Adrenal gland (tissue), 5 donors: ENCODE data around the gene ZNF780A.

Experiments used
- POLR2A ChIP-seq, 2 donors: fragments of 450-650 bp; IDR thresholded peaks; one replicate each; pipeline ENCODE4 v1.6.1; 2017; ENCODE audit warnings: antibody characterized with exemption in 2 of 2, mild to moderate bottlenecking in 2 of 2, moderate library complexity in 1 of 2
- TF ChIP-seq, protein P1 (sequence below), 6 experiments: fragments of 450-650 bp in 4 of 6; fragments of 200-600 bp in 2 of 6; sonication (generic) in 1 of 6; IDR thresholded peaks; 1 replicate in 5 of 6; 2 replicates in 1 of 6; pipeline versions ENCODE4 v1.5.1 to v1.8.0; 2016 to 2021; ENCODE audit warnings: antibody characterized with exemption in 6 of 6, mild to moderate bottlenecking in 2 of 6, moderate library complexity in 1 of 6
- donor health status: DM: no; HTN: no; CAD: no.

DNA sequence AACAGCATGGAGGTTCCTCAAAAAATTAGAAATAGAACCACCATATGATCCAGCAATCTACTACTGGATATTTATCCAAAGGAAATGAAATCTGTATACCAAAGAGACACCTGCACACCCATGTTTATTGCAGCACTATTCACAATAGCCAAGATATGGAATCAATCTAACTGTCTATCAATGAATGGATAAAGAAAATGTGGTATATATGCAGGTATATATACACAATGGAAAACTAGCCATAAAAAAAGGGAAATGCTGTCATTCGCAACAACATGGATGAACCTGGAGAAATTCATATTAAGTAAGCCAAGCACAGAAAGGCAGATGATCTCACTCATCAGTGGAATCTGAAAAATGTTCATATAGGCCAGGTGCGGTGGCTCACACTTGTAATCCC lies 37.3 kb downstream of the ZNF780A start:
- TF ChIP-seq, protein P1, sequence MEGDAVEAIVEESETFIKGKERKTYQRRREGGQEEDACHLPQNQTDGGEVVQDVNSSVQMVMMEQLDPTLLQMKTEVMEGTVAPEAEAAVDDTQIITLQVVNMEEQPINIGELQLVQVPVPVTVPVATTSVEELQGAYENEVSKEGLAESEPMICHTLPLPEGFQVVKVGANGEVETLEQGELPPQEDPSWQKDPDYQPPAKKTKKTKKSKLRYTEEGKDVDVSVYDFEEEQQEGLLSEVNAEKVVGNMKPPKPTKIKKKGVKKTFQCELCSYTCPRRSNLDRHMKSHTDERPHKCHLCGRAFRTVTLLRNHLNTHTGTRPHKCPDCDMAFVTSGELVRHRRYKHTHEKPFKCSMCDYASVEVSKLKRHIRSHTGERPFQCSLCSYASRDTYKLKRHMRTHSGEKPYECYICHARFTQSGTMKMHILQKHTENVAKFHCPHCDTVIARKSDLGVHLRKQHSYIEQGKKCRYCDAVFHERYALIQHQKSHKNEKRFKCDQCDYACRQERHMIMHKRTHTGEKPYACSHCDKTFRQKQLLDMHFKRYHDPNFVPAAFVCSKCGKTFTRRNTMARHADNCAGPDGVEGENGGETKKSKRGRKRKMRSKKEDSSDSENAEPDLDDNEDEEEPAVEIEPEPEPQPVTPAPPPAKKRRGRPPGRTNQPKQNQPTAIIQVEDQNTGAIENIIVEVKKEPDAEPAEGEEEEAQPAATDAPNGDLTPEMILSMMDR (IDR thresholded peaks at IDR 0.05) = no peak
- no peak for TF ChIP-seq POLR2A (IDR thresholded peaks at IDR 0.05)
